ENCODE measurements around the gene CFLAR. TPM values are rescaled to one million over a fixed set of nuclear protein-coding genes. Genes with fewer than 3 reads are reported as not detected.

The CFLAR gene
- total and polyA plus RNA-seq, 2 of the 13 experiments (the other 11 are each of a cell fraction or from before 2014, with no cell fraction given) = 43.8 to 92.1 TPM

GRCh38 chr2:201116115-201116958, at the start of gene CFLAR (continued):
- TF ChIP-seq NFAT5 (CRISPR knock-in tag; IDR thresholded peaks at IDR 0.05) (peak; percentile 53), ZBTB10 (CRISPR knock-in tag; IDR thresholded peaks at IDR 0.05; ENCODE audit: borderline replicate concordance) (peak; percentile 100), SIN3A (IDR thresholded peaks at IDR 0.05; ENCODE audit: borderline replicate concordance, low read depth, low read length) (peak; percentile 73; the same call in 1 of the 2 replicates), ZFP36L2 (CRISPR knock-in tag; IDR thresholded peaks at IDR 0.05) (peak; percentile 55; the same call in 1 of the 2 replicates), HDAC2 (CRISPR knock-in tag; IDR thresholded peaks at IDR 0.05) (peak; percentile 61; the same call in 1 of the 2 replicates), EEA1 (CRISPR knock-in tag; IDR thresholded peaks at IDR 0.05; ENCODE audit: borderline replicate concordance) (peak; percentile 84), PHF20 (CRISPR knock-in tag; IDR thresholded peaks at IDR 0.05) (peak; percentile 39), SMYD3 (CRISPR knock-in tag; IDR thresholded peaks at IDR 0.05) (peak; percentile 35; the same call in 1 of the 2 replicates), MLX (CRISPR knock-in tag; IDR thresholded peaks at IDR 0.05) (0 out of 2 replicates have a peak, but pooled peaks have one; percentile 3), SMARCE1 (IDR thresholded peaks at IDR 0.05; ENCODE audit: borderline replicate concordance) (no peak), ZNF160 (CRISPR knock-in tag; IDR thresholded peaks at IDR 0.05) (peak; percentile 62; the same call in 1 of the 2 replicates), ZSCAN21 (CRISPR knock-in tag; IDR thresholded peaks at IDR 0.05; ENCODE audit: borderline replicate concordance) (peak; percentile 67; the same call in 1 of the 2 replicates), HNF4G (IDR thresholded peaks at IDR 0.05; ENCODE audit: borderline replicate concordance, low read depth, low read length) (peak; percentile 83; the same call in 1 of the 2 replicates), HNF4G (CRISPR knock-in tag; IDR thresholded peaks at IDR 0.05; ENCODE audit: borderline replicate concordance, low read depth) (no peak; the same call in 1 of the 2 replicates), TOPORS (CRISPR knock-in tag; IDR thresholded peaks at IDR 0.05) (peak; percentile 18; the same call in 1 of the 2 replicates), CSRNP2 (CRISPR knock-in tag; conservative IDR thresholded peaks at IDR 0.05; ENCODE audit: low read depth) (no peak), GATAD2A (CRISPR knock-in tag; IDR thresholded peaks at IDR 0.05) (peak; percentile 83; the same call in 1 of the 2 replicates), ZNF720 (CRISPR knock-in tag; IDR thresholded peaks at IDR 0.05) (no peak)
